OCI-LY3 (cell line): Measurements from ENCODE around the gene ARHGEF38.

Experiments
- H2AFZ ChIP-seq: fragments of 200-600, 300-600 bp; shearing (Covaris generic); 2 replicates; pipeline ENCODE4 v1.6.0; 2014; ENCODE audit warnings: antibody characterized with exemption, low read depth, low read length
- H3K27ac ChIP-seq: fragments of 200-600, 300-600 bp; sonication (generic); 2 replicates; pipeline ENCODE4 v1.5.1; 2014; ENCODE audit warnings: mild to moderate bottlenecking, low read length, moderate library complexity, mixed read lengths
- H3K27me3 ChIP-seq: fragments of 200-600, 300-600 bp; sonication (generic); 2 replicates; pipeline ENCODE4 v1.6.1; 2014; ENCODE audit warnings: low read depth, low read length, mixed read lengths
- H3K36me3 ChIP-seq: fragments of 200-600, 300-600 bp; sonication (generic); replicated peaks from 2 replicates; pipeline ENCODE3; 2014; ENCODE audit warnings: low read depth, low read length, mixed read lengths
- H3K4me1 ChIP-seq: fragments of 300-600, 200-600 bp; sonication (generic); 2 replicates; pipeline ENCODE4 v1.6.1; 2014; ENCODE audit warnings: low read length, mixed read lengths
- H3K4me2 ChIP-seq: fragments of 200-600, 300-600 bp; sonication (generic); 2 replicates; pipeline ENCODE4 v1.6.1; 2014; ENCODE audit warnings: low read length, mixed read lengths
- H3K4me3 ChIP-seq: fragments of 300-600, 200-600 bp; sonication (generic); 2 replicates; pipeline ENCODE4 v1.5.1; 2014; ENCODE audit warnings: antibody characterized with exemption, mild to moderate bottlenecking, low read length, moderate library complexity
- H3K79me2 ChIP-seq: fragments of 300-600, 200-600 bp; shearing (Covaris generic); 2 replicates; pipeline ENCODE4 v1.6.1; 2014; ENCODE audit warnings: mild to moderate bottlenecking, low read length, mixed read lengths
- H3K9ac ChIP-seq: fragments of 300-600, 200-600 bp; shearing (Covaris generic); 2 replicates; pipeline ENCODE4 v1.6.0; 2014; ENCODE audit warnings: mild to moderate bottlenecking, low read length, moderate library complexity
- H3K9me3 ChIP-seq: fragments of 200-600, 300-600 bp; shearing (Covaris generic); 2 replicates; pipeline ENCODE4 v1.6.1; 2014; ENCODE audit warnings: low read length, mixed read lengths; ENCODE audit not compliant: insufficient read depth
- H4K20me1 ChIP-seq: fragments of 200-600, 300-600 bp; sonication (generic); 2 replicates; pipeline ENCODE4 v1.6.1; 2016; ENCODE audit warnings: low read length, mixed read lengths; ENCODE audit not compliant: insufficient read depth
- EZH2phosphoT487 ChIP-seq: fragments of 200-600 bp; shearing (Covaris generic); IDR thresholded peaks from 2 replicates; pipeline ENCODE4 v1.6.1; 2018; ENCODE audit warnings: antibody characterized with exemption, mixed run types, low read depth
- TF ChIP-seq, protein P1 (sequence below): fragments of 200-600, 300-600 bp; sonication (generic); IDR thresholded peaks from 2 replicates; pipeline ENCODE4 v1.5.1; 2014; ENCODE audit warnings: antibody characterized with exemption, low read length, low read depth

The ARHGEF38 gene

GRCh38 chr4:105630670-105631655 lies 78.5 kb downstream of the ARHGEF38 start:
- Histone ChIP-seq H4K20me1 (no peaks in the 10 kb centered on the region), H3K9me3 (no peaks in the 10 kb centered on the region), H3K4me1 (peaks cover 41% of the 10 kb centered on the region), H3K36me3 (no peaks in the 10 kb centered on the region), H3K9ac (no peak overlapping the region), H2AFZ (no peak overlapping the region), H3K27ac (no peak overlapping the region), H3K79me2 (no peaks in the 10 kb centered on the region), H3K4me2 (no peak overlapping the region), H3K4me3 (no peak overlapping the region), H3K27me3 (no peaks in the 10 kb centered on the region)
- TF ChIP-seq, protein P1, sequence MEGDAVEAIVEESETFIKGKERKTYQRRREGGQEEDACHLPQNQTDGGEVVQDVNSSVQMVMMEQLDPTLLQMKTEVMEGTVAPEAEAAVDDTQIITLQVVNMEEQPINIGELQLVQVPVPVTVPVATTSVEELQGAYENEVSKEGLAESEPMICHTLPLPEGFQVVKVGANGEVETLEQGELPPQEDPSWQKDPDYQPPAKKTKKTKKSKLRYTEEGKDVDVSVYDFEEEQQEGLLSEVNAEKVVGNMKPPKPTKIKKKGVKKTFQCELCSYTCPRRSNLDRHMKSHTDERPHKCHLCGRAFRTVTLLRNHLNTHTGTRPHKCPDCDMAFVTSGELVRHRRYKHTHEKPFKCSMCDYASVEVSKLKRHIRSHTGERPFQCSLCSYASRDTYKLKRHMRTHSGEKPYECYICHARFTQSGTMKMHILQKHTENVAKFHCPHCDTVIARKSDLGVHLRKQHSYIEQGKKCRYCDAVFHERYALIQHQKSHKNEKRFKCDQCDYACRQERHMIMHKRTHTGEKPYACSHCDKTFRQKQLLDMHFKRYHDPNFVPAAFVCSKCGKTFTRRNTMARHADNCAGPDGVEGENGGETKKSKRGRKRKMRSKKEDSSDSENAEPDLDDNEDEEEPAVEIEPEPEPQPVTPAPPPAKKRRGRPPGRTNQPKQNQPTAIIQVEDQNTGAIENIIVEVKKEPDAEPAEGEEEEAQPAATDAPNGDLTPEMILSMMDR, result no peak
- no peak for TF ChIP-seq EZH2phosphoT487

- Histone ChIP-seq H3K79me2 (no peaks in the 10 kb centered on the region), H3K4me1 (peaks cover 44% of the 10 kb centered on the region), H3K9me3 (no peaks in the 10 kb centered on the region), H2AFZ (peak overlapping the region; percentile 78; the same call in 1 of the 2 replicates), H4K20me1 (no peaks in the 10 kb centered on the region), H3K4me3 (peak overlapping the region; percentile 61), H3K4me2 (peak overlapping the region; percentile 68), H3K36me3 (no peaks in the 10 kb centered on the region), H3K9ac (peak overlapping the region; percentile 40), H3K27me3 (no peaks in the 10 kb centered on the region), H3K27ac (no peak overlapping the region)
- no peak for TF ChIP-seq EZH2phosphoT487
- TF ChIP-seq, protein P1, result peak; percentile 51
These were observed 79.5 kb downstream of the ARHGEF38 start for GRCh38 chr4:105631818-105632400.

GRCh38 chr4:105632599-105632998 lies 80.2 kb downstream of the ARHGEF38 start:
- Histone ChIP-seq H3K9ac (no peak overlapping the region), H2AFZ (0 out of 2 replicates have a peak overlapping the region, but pooled peaks have one; percentile 18), H3K4me2 (peak overlapping the region; percentile 68), H3K27ac (peak overlapping the region; percentile 43), H3K27me3 (no peaks in the 10 kb centered on the region), H3K4me3 (no peak overlapping the region; the same call in 1 of the 2 replicates), H4K20me1 (no peaks in the 10 kb centered on the region), H3K79me2 (no peaks in the 10 kb centered on the region), H3K4me1 (peaks cover 50% of the 10 kb centered on the region), H3K36me3 (no peaks in the 10 kb centered on the region), H3K9me3 (no peaks in the 10 kb centered on the region)
- TF ChIP-seq, protein P1, result peak; percentile 33; the same call in 1 of the 2 replicates
- no peak for TF ChIP-seq EZH2phosphoT487

- peak overlapping the region; percentile 43 for H3K27ac ChIP-seq
- no peaks in the 10 kb centered on the region for H3K79me2 ChIP-seq
- H2AFZ ChIP-seq, result 0 out of 2 replicates have a peak overlapping the region, but pooled peaks have one; percentile 18
- H3K27me3 ChIP-seq, result no peaks in the 10 kb centered on the region
- H3K4me1 ChIP-seq, result peaks cover 57% of the 10 kb centered on the region
- no peaks in the 10 kb centered on the region for H3K36me3 ChIP-seq
- TF ChIP-seq, protein P1, result no peak
- TF ChIP-seq EZH2phosphoT487, result no peak
- H3K4me2 ChIP-seq, result peak overlapping the region; percentile 68
- H3K9me3 ChIP-seq, result no peaks in the 10 kb centered on the region
- no peaks in the 10 kb centered on the region for H4K20me1 ChIP-seq
- no peak overlapping the region for H3K9ac ChIP-seq
- H3K4me3 ChIP-seq, result peak overlapping the region; percentile 8; the same call in 1 of the 2 replicates
These were observed 80.8 kb downstream of the ARHGEF38 start for GRCh38 chr4:105633241-105633640.
